ENCODE results near the gene CLPTM1. TPM values are rescaled to one million over a fixed set of nuclear protein-coding genes. Genes with fewer than 3 reads are reported as not detected.

Gene CLPTM1
- total and polyA plus RNA-seq, 2 donors (not counting 3 experiments of a cell fraction or from before 2014, with no cell fraction given) = 108 to 176 TPM

DNA sequence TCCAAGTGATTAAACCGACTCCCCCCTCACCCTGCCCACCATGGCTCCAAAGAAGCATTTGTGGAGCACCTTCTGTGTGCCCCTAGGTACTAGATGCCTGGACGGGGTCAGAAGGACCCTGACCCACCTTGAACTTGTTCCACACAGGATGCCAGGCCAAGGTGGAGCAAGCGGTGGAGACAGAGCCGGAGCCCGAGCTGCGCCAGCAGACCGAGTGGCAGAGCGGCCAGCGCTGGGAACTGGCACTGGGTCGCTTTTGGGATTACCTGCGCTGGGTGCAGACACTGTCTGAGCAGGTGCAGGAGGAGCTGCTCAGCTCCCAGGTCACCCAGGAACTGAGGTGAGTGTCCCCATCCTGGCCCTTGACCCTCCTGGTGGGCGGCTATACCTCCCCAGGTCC lies 47.6 kb upstream of the CLPTM1 start:
- no peaks in the 10 kb centered on the region for H3K79me2 ChIP-seq (ENCODE audit: control insufficient read depth, insufficient read depth, low read length)
- POLR2A ChIA-PET = no interaction called here
- no peak overlapping the region for H2AFZ ChIP-seq (ENCODE audit: low read depth, low read length)
- CTCF ChIA-PET = interaction anchor here (1.8 kb wide), 1 partner anchor 44 kb away, joined by 7 read pairs; no protein-coding TSS in a partner anchor
- H3K27ac ChIP-seq (ENCODE audit: insufficient read depth, low read depth, low read length) = no peak overlapping the region
- H3K36me3 ChIP-seq (ENCODE audit: control insufficient read depth in 2 of 2, extremely low read depth in 1 of 2, insufficient read depth in 2 of 2, low read length in 2 of 2) = no peaks in the 10 kb centered on the region
- no peaks in the 10 kb centered on the region for H3K9me1 ChIP-seq (replicated peaks; ENCODE audit: control insufficient read depth, extremely low read depth, insufficient read depth, low read length)
- no peaks in the 10 kb centered on the region for H4K20me1 ChIP-seq (replicated peaks; ENCODE audit: control insufficient read depth, extremely low read depth, insufficient read depth, low read length)
- H3K4me1 ChIP-seq (ENCODE audit: control insufficient read depth, extremely low read depth, insufficient read depth, low read length) = peaks cover 9% of the 10 kb centered on the region
- intact Hi-C loops (cut with micrococcal nuclease) = no loop called here
- no peak for TF ChIP-seq CTCF (IDR thresholded peaks at IDR 0.05; ENCODE audit: extremely low read depth in 1 of 2, insufficient read depth in 1 of 2, low read depth in 1 of 2, low read length in 2 of 2)
- no peak for TF ChIP-seq MYC (IDR thresholded peaks at IDR 0.05; ENCODE audit: low read depth, low read length)
- TF ChIP-seq, protein P1, sequence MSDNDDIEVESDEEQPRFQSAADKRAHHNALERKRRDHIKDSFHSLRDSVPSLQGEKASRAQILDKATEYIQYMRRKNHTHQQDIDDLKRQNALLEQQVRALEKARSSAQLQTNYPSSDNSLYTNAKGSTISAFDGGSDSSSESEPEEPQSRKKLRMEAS (IDR thresholded peaks at IDR 0.05; ENCODE audit: insufficient read depth, insufficient read length) = no peak
- no peak for TF ChIP-seq POLR2A (IDR thresholded peaks at IDR 0.05; ENCODE audit: low read depth, low read length)
- no peak for TF ChIP-seq GATA2 (IDR thresholded peaks at IDR 0.05; ENCODE audit: insufficient read depth, insufficient read length, low read depth, low read length)
- no peak for TF ChIP-seq JUN (IDR thresholded peaks at IDR 0.05; ENCODE audit: borderline replicate concordance, insufficient read depth, insufficient read length, low read depth)
- no peak for TF ChIP-seq EZH2 (IDR thresholded peaks at IDR 0.05; ENCODE audit: borderline replicate concordance, low read depth, low read length, severe bottlenecking)
- no peak for TF ChIP-seq FOS (IDR thresholded peaks at IDR 0.05; ENCODE audit: borderline replicate concordance, insufficient read depth, low read length)
- no peak for TF ChIP-seq POLR2AphosphoS5 (IDR thresholded peaks at IDR 0.05; ENCODE audit: insufficient read depth, low read depth, low read length)
- dilution Hi-C loops (cut with MboI; ENCODE audit: extremely low pct_ligation_motif_present, low sequenced_read_pairs) = no loop called here
- no peak overlapping the region for H3K4me2 ChIP-seq (ENCODE audit: insufficient read depth, low read length)
- H3K9me3 ChIP-seq (replicated peaks; ENCODE audit: control insufficient read depth, insufficient read depth, low read length) = no peaks in the 10 kb centered on the region
- FAIRE-seq (no peak), DNase-seq (ENCODE audit: low read depth, low spot score) (no peak)
- no TSS peak for BruUV-seq (replicated peaks)
- peaks cover 9 to 11% of the 10 kb centered on the region in 2 experiments for H3K27me3 ChIP-seq (ENCODE audit: control insufficient read depth in 2 of 2, insufficient read depth in 2 of 2, low read length in 2 of 2)
- no peak overlapping the region for H3K9ac ChIP-seq (replicated peaks; ENCODE audit: extremely low read depth, insufficient read depth, low read length)
- H3K4me3 ChIP-seq (replicated peaks in 1 of 3; ENCODE audit: insufficient read depth in 1 of 3, low read depth in 1 of 3, low read length in 3 of 3) = no peak overlapping the region

All from endothelial cell of umbilical vein (primary cell).